ENCODE measurements around the gene EIPR1.

Gene EIPR1

DNA sequence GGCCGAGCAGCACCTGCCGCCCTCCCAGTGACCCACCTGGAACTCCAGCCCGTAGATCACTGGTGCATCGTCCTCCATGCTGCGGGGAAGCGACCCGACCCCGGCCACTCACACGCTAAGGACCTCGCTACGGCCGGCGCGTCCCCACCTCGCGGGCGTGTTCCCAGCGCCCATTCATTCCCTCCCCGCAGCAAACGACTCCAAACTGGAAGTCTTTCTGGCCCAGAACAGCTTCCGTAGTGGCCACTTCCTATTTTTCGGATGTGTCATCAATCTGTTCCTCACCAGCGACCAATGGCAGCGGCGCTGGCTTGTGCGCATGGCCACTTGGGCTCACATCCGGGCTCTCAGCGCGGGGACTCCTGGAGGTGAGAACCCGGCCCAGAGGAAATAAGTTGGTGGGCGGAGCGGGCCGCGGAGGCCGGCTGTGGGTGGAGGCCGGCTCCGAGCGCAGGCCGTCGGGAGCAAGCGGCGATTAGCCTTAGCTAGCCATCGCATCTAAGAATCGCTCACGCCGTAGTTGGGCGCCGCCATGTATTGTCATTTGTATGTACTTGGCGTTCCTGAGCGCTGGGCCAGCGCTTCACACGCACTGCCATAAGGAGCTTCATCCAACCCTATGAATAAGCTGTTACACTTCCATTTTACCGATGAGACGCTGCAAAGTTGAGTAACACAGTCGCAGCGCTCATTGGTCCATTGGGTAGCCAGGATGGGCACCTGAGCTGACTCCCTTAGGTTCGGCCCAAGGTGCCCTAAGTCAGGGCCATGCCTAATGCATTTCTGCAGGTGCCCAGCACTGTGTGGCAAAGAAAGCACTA, at the start of gene EIPR1:
Gene EIPR1, minus strand, starts transcription at position 207 of the 821 bp plus-strand sequence. Its CDS starts 129 bp downstream, at position 78.
- peak; percentile 99 for DNase-seq

DNA sequence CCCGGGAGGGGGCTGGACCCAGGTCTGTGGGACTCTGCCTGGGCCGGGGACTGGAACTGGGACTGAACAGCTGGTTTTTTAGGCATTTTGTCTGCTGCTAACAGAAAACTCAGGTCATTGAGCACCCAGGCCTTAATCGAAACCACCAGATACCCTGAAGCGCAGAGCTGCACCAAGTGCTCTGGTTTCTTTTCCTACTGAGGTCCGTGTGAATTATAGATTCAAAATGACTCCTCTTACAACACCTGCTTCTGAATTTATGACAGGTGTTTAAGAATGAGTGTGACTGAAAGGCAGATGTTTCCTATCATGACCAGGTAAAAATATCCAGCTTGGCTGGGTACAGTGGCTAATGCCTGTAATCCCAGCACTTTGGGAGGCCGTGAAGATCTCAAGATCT, 49.7 kb upstream of the EIPR1 start:
- DNase-seq: no peak

DNA sequence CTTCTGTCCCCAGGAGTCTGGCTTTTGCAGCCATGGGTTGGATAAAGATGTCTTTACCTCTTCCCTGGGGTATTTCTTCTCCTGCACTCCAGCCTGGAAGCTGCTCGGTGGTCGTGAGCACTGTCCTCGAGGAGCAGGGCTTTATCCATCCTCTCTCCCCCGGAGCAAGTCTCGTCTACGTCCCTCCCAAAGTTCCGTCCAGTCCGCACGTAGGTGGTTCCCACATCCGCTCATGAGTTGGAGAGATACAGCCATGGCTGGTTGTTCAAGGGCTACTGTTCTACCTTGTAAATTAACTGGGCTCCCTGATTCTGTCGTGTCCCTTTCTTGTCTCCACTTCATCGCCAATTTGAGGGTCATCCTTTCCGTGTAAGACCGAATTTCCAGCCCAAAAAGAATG, 49.0 kb upstream of the EIPR1 start:
- DNase-seq: no peak

GRCh38 chr2:3424171-3424795, 46.7 kb upstream of the EIPR1 start:
- no peak for DNase-seq

- peak; percentile 85 for DNase-seq
Observed at GRCh38 chr2:3423492-3424170, 46.0 kb upstream of the EIPR1 start.

GRCh38 chr2:3422161-3422779, 44.7 kb upstream of the EIPR1 start:
- DNase-seq: no peak

DNA sequence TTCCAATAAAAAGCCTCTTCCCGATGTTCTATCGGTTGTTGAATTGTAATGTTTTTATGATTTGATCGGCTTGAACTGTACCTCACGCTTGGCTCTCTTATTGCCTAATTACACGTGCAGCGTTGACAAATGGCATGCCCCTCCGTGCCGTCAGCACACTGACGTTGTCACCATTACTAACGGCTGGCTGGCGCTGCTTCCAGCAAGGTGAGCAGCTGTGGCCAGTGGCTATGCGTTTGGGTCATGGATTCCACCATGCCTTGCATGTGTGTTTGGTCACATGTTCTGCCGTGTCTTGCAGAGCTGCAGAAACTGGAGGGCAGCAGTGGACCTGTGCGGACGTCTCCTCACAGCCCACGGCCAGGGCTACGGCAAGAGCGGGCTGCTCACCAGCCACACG, 44.0 kb upstream of the EIPR1 start:
- DNase-seq: no peak

GRCh38 chr2:3420769-3421397, 43.3 kb upstream of the EIPR1 start:
- no peak for DNase-seq

DNA sequence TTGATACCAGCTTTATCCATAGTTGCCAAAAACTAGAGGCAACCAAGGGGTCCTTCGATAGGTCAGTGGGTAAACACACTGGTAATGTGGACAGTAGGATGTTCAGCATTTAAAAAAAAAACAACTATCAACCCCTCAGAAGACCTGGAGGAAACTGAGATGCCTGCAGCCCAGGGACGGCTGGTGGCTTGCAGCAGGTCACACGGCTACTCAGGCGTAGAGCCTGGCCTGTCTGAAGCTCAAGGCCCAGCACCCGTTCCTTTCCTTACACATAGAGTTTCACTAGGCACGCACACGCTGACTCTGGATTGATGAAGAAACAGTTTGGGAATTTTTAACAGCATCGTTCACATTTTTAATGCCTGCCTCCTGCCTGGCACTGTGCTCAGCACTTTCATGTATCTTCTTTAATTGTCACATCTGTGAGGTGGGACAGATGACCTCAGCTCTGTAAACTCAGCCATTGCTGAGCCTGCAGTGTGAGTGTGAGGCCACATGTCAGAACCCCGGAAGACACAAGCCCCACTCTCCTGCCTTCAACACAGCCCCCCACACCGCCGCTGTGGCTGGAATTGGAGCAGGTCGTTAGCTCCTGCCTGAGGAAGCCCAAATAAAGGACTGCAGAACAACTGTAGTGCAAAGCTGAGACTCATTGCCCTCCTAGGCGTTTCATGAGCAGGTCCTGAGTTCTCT, 42.6 kb upstream of the EIPR1 start:
- no peak for DNase-seq

DNA sequence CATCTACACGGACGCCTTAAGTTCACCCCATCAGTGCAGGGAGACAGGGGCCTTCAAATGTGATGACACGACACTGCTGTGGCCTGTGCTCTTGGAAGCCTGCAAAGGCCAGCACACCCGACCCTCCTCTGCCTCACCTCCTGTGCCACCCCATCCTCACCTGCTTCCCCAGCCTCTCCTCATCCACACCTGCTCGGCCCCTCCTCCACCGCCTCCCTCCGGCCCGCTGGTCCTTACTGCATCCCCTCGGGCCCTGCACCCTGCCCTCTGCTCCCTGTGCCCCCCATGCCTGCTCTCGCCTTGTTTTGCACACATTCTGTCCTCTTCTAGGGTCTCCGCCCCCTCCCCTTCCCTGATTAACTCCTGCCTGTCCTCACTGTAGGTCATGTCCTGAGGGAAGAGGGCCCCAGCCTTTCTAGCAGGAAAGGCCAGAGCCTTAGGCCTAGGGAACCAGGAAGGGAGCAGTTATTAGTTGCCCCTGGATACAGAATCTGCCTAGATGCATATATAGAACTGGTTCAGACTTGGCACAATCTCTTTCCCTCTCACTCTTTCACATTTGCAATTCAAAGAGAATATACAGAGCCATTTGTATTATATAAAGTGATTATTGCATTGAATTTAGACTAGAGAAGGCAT, 41.3 kb upstream of the EIPR1 start:
- no peak for DNase-seq

GRCh38 chr2:3414133-3414860, 36.7 kb upstream of the EIPR1 start:
- DNase-seq: no peak

DNA sequence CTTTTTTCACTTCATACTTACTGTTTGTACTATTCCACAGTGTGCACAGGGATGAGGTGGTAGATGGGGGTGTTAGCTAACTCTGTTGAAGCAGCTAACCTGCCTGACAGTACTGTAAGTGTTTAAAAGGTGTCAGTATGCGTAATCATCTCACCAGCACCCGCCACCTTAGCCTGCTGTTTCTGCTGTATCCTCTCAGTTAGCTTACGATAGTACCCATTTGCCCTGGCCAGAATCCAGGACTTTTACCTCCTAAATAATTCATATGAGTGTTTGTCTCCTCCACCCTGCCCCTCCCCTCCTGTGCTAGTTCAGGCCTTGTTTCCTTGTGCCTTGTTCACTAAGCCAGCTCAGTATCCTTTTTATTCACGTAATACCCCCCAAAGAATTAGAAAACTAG, 36.1 kb upstream of the EIPR1 start:
- no peak for DNase-seq

DNA sequence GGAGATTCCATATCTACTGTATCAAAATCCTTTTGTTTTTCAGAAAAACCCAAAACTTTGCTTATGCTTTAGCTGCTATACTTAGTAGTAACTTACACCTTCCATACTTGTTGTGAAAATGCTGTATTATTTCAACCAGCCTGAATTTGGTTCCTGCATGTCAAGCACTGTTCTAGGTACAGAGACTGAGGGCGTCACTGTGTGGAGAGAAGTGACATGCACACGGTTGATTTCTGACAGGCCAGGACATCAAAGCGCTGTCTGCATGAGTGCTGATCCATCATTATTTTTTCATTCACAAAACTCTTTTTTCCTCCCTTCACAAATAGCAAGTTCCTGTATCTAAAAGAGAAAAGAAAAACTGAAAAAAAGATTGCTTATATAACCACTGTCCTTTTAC, 33.5 kb upstream of the EIPR1 start:
- no peak for DNase-seq

DNA sequence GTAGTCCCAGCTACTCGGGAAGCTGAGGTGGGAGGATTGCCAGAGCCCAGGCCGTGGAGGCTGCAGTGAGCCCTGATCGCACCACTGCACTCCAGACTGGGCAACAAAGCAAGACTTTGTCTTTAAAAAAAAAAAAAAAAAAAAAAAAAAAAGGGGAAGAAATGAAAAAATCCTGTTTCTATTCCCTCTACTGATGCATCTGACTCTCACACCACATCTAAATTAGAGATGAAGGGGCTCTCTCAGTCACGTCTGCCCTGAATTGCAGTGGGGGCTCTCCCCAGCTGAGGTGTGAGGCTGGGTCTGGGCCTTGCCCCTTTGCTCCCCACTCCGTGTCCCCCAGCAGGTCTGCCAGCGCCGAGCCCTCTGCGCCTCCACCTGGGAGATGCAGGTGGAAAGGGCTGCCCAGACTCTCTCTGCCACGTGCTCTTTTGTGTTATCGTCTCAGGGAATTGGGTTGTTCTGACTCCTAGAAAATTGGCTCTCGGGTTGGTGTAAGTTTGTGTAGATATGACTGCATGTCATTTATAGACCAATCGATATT, 32.1 kb upstream of the EIPR1 start:
- no peak for DNase-seq

GRCh38 chr2:3408781-3409180, 31.2 kb upstream of the EIPR1 start:
- no peak for DNase-seq

- DNase-seq: no peak
Observed at GRCh38 chr2:3406501-3406900, 28.9 kb upstream of the EIPR1 start.

DNA sequence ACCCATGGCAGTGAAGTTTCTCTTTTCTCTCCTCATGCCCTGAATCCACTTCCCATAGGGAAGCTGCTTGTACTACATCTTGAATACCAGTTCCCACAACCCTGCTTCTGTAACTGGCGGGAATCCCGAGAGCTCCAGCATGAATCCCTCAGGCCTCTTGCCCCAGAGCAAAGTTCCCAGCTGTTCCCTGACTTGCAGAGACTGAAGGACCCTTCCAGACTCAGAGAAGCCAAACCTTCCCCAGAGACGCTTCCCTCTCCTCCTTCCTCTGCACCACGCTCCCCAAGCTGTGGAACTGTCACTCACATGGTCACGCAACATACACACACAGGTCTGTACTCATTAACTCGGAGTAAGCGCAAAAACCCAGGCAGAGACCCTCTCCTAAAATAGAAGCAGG, 28.3 kb upstream of the EIPR1 start:
- no peak for DNase-seq

DNA sequence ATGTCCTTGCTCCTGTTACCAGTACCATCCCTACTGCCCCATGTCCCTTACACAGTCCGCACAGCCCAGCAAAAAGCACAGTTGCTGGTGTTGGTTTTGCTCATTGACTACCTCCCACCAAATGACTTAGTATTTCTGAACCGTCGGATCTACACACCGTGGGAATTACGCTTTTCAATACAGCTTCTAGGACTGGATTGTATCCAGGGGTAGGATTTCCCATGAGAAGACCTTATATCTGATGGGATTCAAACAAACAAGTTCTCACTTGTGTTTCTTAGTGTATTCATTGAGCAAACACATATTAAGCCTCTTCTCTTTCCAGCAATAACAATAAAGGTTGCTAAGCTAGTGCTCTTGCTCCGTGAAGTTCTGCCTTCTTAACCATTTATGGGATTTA, 27.7 kb upstream of the EIPR1 start:
- DNase-seq: no peak

GRCh38 chr2:3404349-3404894, 26.8 kb upstream of the EIPR1 start:
- no peak for DNase-seq

DNA sequence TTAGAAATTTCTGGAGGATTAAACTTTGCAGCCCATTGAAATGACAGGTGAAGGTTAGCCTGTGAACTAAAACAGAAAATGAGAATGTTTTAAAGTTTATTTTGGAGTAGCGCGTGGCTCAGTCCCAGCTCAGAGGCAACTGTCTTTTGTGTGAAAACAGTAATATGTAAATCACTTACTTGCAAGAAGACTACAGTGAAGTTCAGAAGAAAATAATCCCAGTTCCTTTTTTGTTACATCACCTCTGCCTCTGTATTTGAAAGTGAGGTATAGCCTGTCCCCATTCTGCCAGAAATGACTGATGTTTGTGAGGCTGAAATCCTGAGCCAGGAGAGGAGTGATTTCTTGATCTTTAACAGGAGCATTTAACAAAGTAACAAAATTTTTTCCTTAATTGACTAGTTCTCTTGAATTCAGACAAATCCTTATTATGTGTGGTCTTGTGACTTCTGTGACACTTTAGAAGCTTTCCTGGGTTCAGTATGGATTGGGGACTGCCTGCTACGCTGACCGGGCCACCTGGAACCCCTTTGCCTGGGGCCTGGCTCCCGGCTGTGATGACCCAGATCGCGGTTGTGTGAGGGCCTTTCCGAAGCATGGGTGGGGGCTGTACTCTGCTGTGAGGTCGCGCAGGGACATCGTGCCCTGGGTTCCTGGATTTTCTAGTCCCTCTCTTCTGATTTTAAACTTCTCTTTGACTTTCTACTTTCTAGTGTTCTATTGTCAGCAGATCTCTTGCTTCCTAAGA, 26.1 kb upstream of the EIPR1 start:
- DNase-seq: no peak

Data from islet precursor cell (in vitro differentiated cells).